ENCODE results near the gene TMEM132C.

DNA sequence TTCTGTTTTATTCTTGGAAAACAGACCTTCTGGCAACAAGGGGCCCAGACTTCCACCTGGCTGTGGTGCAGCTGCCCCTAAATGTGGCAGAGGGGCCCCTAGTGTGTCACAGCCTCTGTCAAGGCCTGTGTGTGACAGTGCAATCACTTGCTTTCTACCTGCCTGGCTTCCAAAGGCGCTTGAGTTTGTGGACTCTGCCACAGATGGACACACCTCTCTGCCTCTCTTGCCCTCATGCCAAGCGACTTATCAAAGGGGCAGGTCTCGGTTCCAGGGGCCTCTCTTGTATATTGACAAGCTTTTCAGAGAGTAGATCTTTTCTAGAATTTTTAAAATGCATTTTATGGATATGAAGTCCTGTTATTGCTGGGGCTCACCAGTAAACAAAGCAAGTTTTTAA, 339.6 kb downstream of the TMEM132C start:
- TF ChIP-seq, protein P1, sequence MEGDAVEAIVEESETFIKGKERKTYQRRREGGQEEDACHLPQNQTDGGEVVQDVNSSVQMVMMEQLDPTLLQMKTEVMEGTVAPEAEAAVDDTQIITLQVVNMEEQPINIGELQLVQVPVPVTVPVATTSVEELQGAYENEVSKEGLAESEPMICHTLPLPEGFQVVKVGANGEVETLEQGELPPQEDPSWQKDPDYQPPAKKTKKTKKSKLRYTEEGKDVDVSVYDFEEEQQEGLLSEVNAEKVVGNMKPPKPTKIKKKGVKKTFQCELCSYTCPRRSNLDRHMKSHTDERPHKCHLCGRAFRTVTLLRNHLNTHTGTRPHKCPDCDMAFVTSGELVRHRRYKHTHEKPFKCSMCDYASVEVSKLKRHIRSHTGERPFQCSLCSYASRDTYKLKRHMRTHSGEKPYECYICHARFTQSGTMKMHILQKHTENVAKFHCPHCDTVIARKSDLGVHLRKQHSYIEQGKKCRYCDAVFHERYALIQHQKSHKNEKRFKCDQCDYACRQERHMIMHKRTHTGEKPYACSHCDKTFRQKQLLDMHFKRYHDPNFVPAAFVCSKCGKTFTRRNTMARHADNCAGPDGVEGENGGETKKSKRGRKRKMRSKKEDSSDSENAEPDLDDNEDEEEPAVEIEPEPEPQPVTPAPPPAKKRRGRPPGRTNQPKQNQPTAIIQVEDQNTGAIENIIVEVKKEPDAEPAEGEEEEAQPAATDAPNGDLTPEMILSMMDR (IDR thresholded peaks at IDR 0.05) = no peak
- TF ChIP-seq POLR2A (IDR thresholded peaks at IDR 0.05) = no peak

Measured in right lobe of liver (tissue), 4 donors.